B cell (primary cell): Measurements from ENCODE around the gene FXYD7. TPM values are rescaled to one million over a fixed set of nuclear protein-coding genes. Genes with fewer than 3 reads are reported as not detected.

Experiments used
- ATAC-seq: fragments of 200-7000 bp; cut with Tn5 transposase; one replicate; pipeline ENCODE4 v1.10.0; 2021; ENCODE audit warnings: low read depth, mild to moderate bottlenecking, moderate number of reproducible peaks, moderate library complexity
- CTCF ChIA-PET: fragments of 350-600 bp; sonication (Branson Sonifier 250); formaldehyde crosslinking; loops from one replicate; lab custom pipeline; 2021; ENCODE audit warnings: antibody characterized with exemption, inconsistent platforms; lab: Charles Lee
- POLR2A ChIA-PET: fragments of 350-600 bp; sonication (Branson Sonifier 250); formaldehyde crosslinking; loops from one replicate; lab custom pipeline; 2021; ENCODE audit warnings: antibody characterized with exemption; lab: Charles Lee
- DNase-seq: peaks from one replicate; pipeline ENCODE4 v3.0.0; 2013
- H2AFZ ChIP-seq: 2 replicates; pipeline ENCODE4 v1.6.1; 2012; ENCODE audit warnings: mild to moderate bottlenecking, low read depth, low read length; ENCODE audit not compliant: insufficient read depth, poor library complexity, severe bottlenecking
- H3K27ac ChIP-seq, 2 donors: 1 replicate in 1 of 2; 2 replicates in 1 of 2; pipeline ENCODE4 v1.5.1; 2012 to 2013; ENCODE audit warnings: low read length in 2 of 2, mild to moderate bottlenecking in 2 of 2, moderate library complexity in 1 of 2
- H3K27me3 ChIP-seq, 4 experiments: fragments of 200-600 bp in 1 of 4; sonication (generic) in 1 of 4; replicated peaks in 1 of 4; 1 replicate in 2 of 4; 2 replicates in 2 of 4; pipeline versions ENCODE4 v1.6.1 to v1.7.0; 2013 to 2016; ENCODE audit warnings: low read length in 3 of 4, mild to moderate bottlenecking in 2 of 4, mixed read lengths in 1 of 4, moderate library complexity in 1 of 4; ENCODE audit not compliant: insufficient read depth in 4 of 4, control insufficient read depth in 3 of 4; ENCODE audit errors: control extremely low read depth in 1 of 4
- H3K36me3 ChIP-seq, 2 experiments: replicated peaks in 1 of 2; 1 replicate in 1 of 2; 2 replicates in 1 of 2; pipeline versions ENCODE4 v1.6.1 to v1.7.1; 2013; ENCODE audit warnings: low read length in 1 of 2; ENCODE audit not compliant: insufficient read depth in 2 of 2, control insufficient read depth in 1 of 2; ENCODE audit errors: control extremely low read depth in 1 of 2, extremely low read depth in 1 of 2
- H3K4me1 ChIP-seq, 2 donors: fragments of 200-600 bp in 1 of 2; sonication (generic) in 1 of 2; 1 replicate in 1 of 2; 2 replicates in 1 of 2; pipeline versions ENCODE4 v1.5.1 to v1.6.1; 2013 to 2017; ENCODE audit warnings: low read length in 2 of 2; ENCODE audit not compliant: control insufficient read depth in 2 of 2, insufficient read depth in 2 of 2
- H3K4me2 ChIP-seq: replicated peaks from 2 replicates; pipeline ENCODE3; 2012; ENCODE audit warnings: mild to moderate bottlenecking, low read depth, low read length; ENCODE audit not compliant: poor library complexity, severe bottlenecking
- H3K4me3 ChIP-seq, 5 experiments: fragments of 200-600 bp in 1 of 5; sonication (generic) in 1 of 5; 1 replicate in 3 of 5; 2 replicates in 2 of 5; pipeline versions ENCODE4 v1.5.1 to v1.7.0; 2011 to 2016; ENCODE audit warnings: low read length in 4 of 5, mild to moderate bottlenecking in 4 of 5, low read depth in 2 of 5, control low read depth in 1 of 5, moderate library complexity in 1 of 5; ENCODE audit not compliant: insufficient read depth in 1 of 5; ENCODE audit errors: control extremely low read depth in 1 of 5, extremely low read depth in 1 of 5
- H3K79me2 ChIP-seq: fragments of 200-600 bp; sonication (generic); one replicate; pipeline ENCODE4 v1.6.0; 2016; ENCODE audit warnings: low read length; ENCODE audit not compliant: control insufficient read depth, insufficient read depth
- H3K9ac ChIP-seq: fragments of 200-600 bp; sonication (generic); 2 replicates; pipeline ENCODE4 v1.6.1; 2017; ENCODE audit warnings: mild to moderate bottlenecking, low read length, moderate library complexity
- H3K9me3 ChIP-seq, 3 donors: one replicate each; pipeline versions ENCODE4 v1.6.1 to v1.7.1; 2013; ENCODE audit warnings: low read length in 2 of 3; ENCODE audit not compliant: control insufficient read depth in 2 of 3, insufficient read depth in 1 of 3; ENCODE audit errors: control extremely low read depth in 1 of 3
- H4K20me1 ChIP-seq: 2 replicates; pipeline ENCODE4 v1.6.0; 2012; ENCODE audit warnings: mild to moderate bottlenecking, low read length; ENCODE audit not compliant: insufficient read depth, control insufficient read depth, poor library complexity, severe bottlenecking
- H3K27ac Mint-ChIP-seq: one replicate; pipeline ENCODE4 v1.8.0; 2021; ENCODE audit warnings: mixed read lengths
- H3K27me3 Mint-ChIP-seq: one replicate; pipeline ENCODE4 v1.8.0; 2021; ENCODE audit warnings: mixed read lengths
- H3K4me1 Mint-ChIP-seq: one replicate; pipeline ENCODE4 v1.8.0; 2021; ENCODE audit warnings: mixed read lengths
- H3K4me3 Mint-ChIP-seq: one replicate; pipeline ENCODE4 v1.8.0; 2021; ENCODE audit warnings: mixed read lengths
- H3K9me3 Mint-ChIP-seq: one replicate; pipeline ENCODE4 v1.8.0; 2022; ENCODE audit warnings: mixed read lengths; ENCODE audit not compliant: insufficient read depth
- CTCF ChIP-seq: fragments of 200-600 bp; IDR thresholded peaks from one replicate; pipeline ENCODE4 v1.8.0; 2022; ENCODE audit warnings: antibody characterized with exemption, mild to moderate bottlenecking
- EZH2 ChIP-seq: IDR thresholded peaks from 2 replicates; pipeline ENCODE4 v1.6.1; 2012; ENCODE audit warnings: borderline replicate concordance, low read depth, mild to moderate bottlenecking, moderate library complexity, low read length; ENCODE audit not compliant: insufficient read depth, poor library complexity, severe bottlenecking
- WGBS: methylation state at CpG from one replicate; pipeline ENCODE4 v1.1.5; 2013; ENCODE audit warnings: missing lambda C conversion rate; ENCODE audit not compliant: insufficient coverage; 5-methylcytosine and 5-hydroxymethylcytosine counted together
- intact Hi-C: fragments of 100-400 bp; cut with micrococcal nuclease; formaldehyde crosslinking; loops from one replicate; pipeline ENCODE4 v1.10.0; 2022
- polyA plus RNA-seq: library from polyadenylated mRNA; depleted of rRNA; stranded (reverse); fragments of >200 nt; gene quantifications from 2 replicates; pipeline ENCODE4 v1.2.3, GENCODE V29; 2012
- total RNA-seq, 2 donors: library from RNA; stranded (reverse); fragments of 120-200 nt in 1 of 2; gene quantifications; 1 replicate in 1 of 2; 2 replicates in 1 of 2; pipeline versions ENCODE4 v1.2.3 to v1.2.4, GENCODE V29; 2013 to 2022

The FXYD7 gene
- total and polyA plus RNA-seq, 2 donors (not counting 1 experiment from before 2014, with no cell fraction given): 3.8 to 27.4 TPM

GRCh38 chr19:35155441-35155840, 12.4 kb downstream of the FXYD7 start:
- peaks cover 33% of the 10 kb centered on the region for H4K20me1 ChIP-seq
- no peaks in the 10 kb centered on the region for H3K9me3 ChIP-seq
- H3K4me1 ChIP-seq: peaks cover 20 to 25% of the 10 kb centered on the region in 2 donors
- H3K27ac ChIP-seq: peak overlapping the region; percentile 43 to 85
- peak overlapping the region; percentile 32 to 93 (median 90) for H3K4me3 ChIP-seq
- H2AFZ ChIP-seq: peak overlapping the region; percentile 90
- H3K4me2 ChIP-seq: peak overlapping the region; percentile 100
- H3K9ac ChIP-seq: peak overlapping the region; percentile 77
- peaks cover 10 to 39% of the 10 kb centered on the region in 2 experiments for H3K36me3 ChIP-seq
- peaks cover 0 to 3% (median 0%) of the 10 kb centered on the region in 4 experiments for H3K27me3 ChIP-seq
- POLR2A ChIA-PET: interaction anchor here (2.0 to 2.1 kb wide), 2 partner anchors 48 to 51 kb away, joined by 5 to 7 read pairs; no protein-coding TSS in a partner anchor
- TF ChIP-seq EZH2 (no peak), CTCF (no peak)
- CTCF ChIA-PET: interaction anchor here (1.1 to 6.6 kb wide), 5 partner anchors 13 to 57 kb away, joined by 4 to 77 read pairs (median 6); partner anchors contain the start of gene FXYD7
- ATAC-seq: peak; percentile 11
- peaks cover 52% of the 10 kb centered on the region for H3K79me2 ChIP-seq
- Mint-ChIP-seq H3K27me3 (no peaks in the 10 kb centered on the region), H3K9me3 (no peaks in the 10 kb centered on the region), H3K4me3 (peak overlapping the region; percentile 100), H3K27ac (peak overlapping the region; percentile 97), H3K4me1 (peaks cover 50% of the 10 kb centered on the region)
- WGBS: 0% methylated on average over 17 of the region's 17 CpGs
- intact Hi-C loops: loop anchor here (2.0 to 10.0 kb wide), 4 partner anchors 51 to 309 kb away; partner anchors contain the start of gene LSR
- peak; percentile 44 for DNase-seq

- Mint-ChIP-seq H3K9me3 (no peaks in the 10 kb centered on the region), H3K4me3 (peak overlapping the region; percentile 100), H3K27me3 (no peaks in the 10 kb centered on the region), H3K4me1 (peaks cover 51% of the 10 kb centered on the region), H3K27ac (peak overlapping the region; percentile 97)
- Histone ChIP-seq H3K4me2 (peak overlapping the region; percentile 100), H3K9ac (peak overlapping the region; percentile 77), H3K27ac (peak overlapping the region in 1 of 2 donors; percentile 85), H3K36me3 (peaks cover 10 to 46% of the 10 kb centered on the region in 2 experiments), H3K4me3 (peak overlapping the region; percentile 34 to 93 (median 90)), H3K9me3 (no peaks in the 10 kb centered on the region), H2AFZ (no peak overlapping the region), H3K79me2 (peaks cover 52% of the 10 kb centered on the region), H3K27me3 (peaks cover 0 to 3% (median 0%) of the 10 kb centered on the region in 4 experiments), H3K4me1 (peaks cover 20 to 25% of the 10 kb centered on the region in 2 donors), H4K20me1 (peaks cover 33% of the 10 kb centered on the region)
- ATAC-seq: no peak
- no peak for DNase-seq
- intact Hi-C loops: loop anchor here (2.0 to 10.0 kb wide), 4 partner anchors 51 to 309 kb away; partner anchors contain the start of gene LSR
- TF ChIP-seq EZH2: no peak
- no peak for TF ChIP-seq CTCF
- CTCF ChIA-PET: interaction anchor here (1.5 to 1.9 kb wide), 2 partner anchors 20 to 50 kb away, joined by 4 to 6 read pairs; no protein-coding TSS in a partner anchor
- WGBS: 70% methylated on average over 5 of the region's 6 CpGs
- POLR2A ChIA-PET: no interaction called here
Observed at GRCh38 chr19:35155981-35156672, 13.1 kb downstream of the FXYD7 start.
